Esophagus squamous epithelium (tissue), 4 donors: Measurements from ENCODE around the gene LKAAEAR1.

Source experiments
- CTCF ChIP-seq, 6 experiments: fragments of 450-650 bp in 4 of 6; fragments of 200-600 bp in 2 of 6; sonication (generic) in 2 of 6; IDR thresholded peaks; one replicate each; pipeline ENCODE4 v1.5.1; 2016 to 2019; ENCODE audit warnings: antibody characterized with exemption in 6 of 6, mild to moderate bottlenecking in 4 of 6, moderate library complexity in 4 of 6
- POLR2A ChIP-seq, 4 donors: fragments of 450-650 bp; IDR thresholded peaks; one replicate each; pipeline ENCODE4 v1.6.1; 2017; ENCODE audit warnings: antibody characterized with exemption in 4 of 4, mild to moderate bottlenecking in 4 of 4, moderate library complexity in 3 of 4

- TF ChIP-seq CTCF (IDR thresholded peaks at IDR 0.05) (no peak), POLR2A (IDR thresholded peaks at IDR 0.05) (no peak)
Observed at GRCh38 chr20:64049878-64050260, 34.3 kb downstream of the LKAAEAR1 start.
